ENCODE measurements around the gene FOXB2.
A peak's percentile ranks its signal among the peaks of the same experiment; 100 is the strongest.

The FOXB2 gene

GRCh38 chr9:77020413-77021290, 1.2 kb downstream of the FOXB2 start:
- Histone ChIP-seq H3K4me3 (ENCODE audit: low read length in 2 of 2) (no peak overlapping the region), H3K4me2 (ENCODE audit: insufficient read depth, low read length, poor library complexity, severe bottlenecking) (peak overlapping the region; percentile 51), H3K79me1 (ENCODE audit: low read depth, low read length) (peaks cover 1% of the 10 kb centered on the region), H2BK12ac (ENCODE audit: low read length) (peak overlapping the region; percentile 80), H2AK5ac (ENCODE audit: low read depth, low read length) (peak overlapping the region; percentile 40), H3K4ac (ENCODE audit: low read length) (no peak overlapping the region), H2BK5ac (ENCODE audit: low read length) (no peak overlapping the region), H4K91ac (ENCODE audit: low read depth, low read length, poor library complexity) (no peak overlapping the region), H3K18ac (ENCODE audit: low read length) (peak overlapping the region; percentile 90), H3K27ac (replicated peaks; ENCODE audit: low read length) (no peak overlapping the region), H2BK15ac (ENCODE audit: low read length) (peak overlapping the region; percentile 11), H3K4me1 (ENCODE audit: control insufficient read depth in 2 of 2, insufficient read depth in 1 of 2, low read depth in 1 of 2, low read length in 2 of 2) (peaks cover 4 to 9% of the 10 kb centered on the region in 2 donors), H3K9ac (ENCODE audit: low read depth, low read length, poor library complexity) (peak overlapping the region; percentile 34), H3K27me3 (ENCODE audit: control insufficient read depth in 3 of 3, insufficient read depth in 3 of 3, low read depth in 1 of 3, low read length in 3 of 3) (peaks cover 57 to 99% (median 91%) of the 10 kb centered on the region in 3 experiments), H3K36me3 (replicated peaks in 1 of 2; ENCODE audit: control insufficient read depth in 2 of 2, insufficient read depth in 2 of 2, low read length in 2 of 2) (no peaks in the 10 kb centered on the region), H4K8ac (ENCODE audit: low read depth, low read length) (no peak overlapping the region), H3K14ac (ENCODE audit: low read length) (no peak overlapping the region), H2BK120ac (ENCODE audit: low read depth, low read length) (no peak overlapping the region), H3K23ac (ENCODE audit: low read depth, low read length, poor library complexity) (no peak overlapping the region), H2AFZ (ENCODE audit: low read length) (peak overlapping the region; percentile 88), H3K9me3 (replicated peaks in 1 of 2; ENCODE audit: control insufficient read depth in 2 of 2, insufficient read depth in 1 of 2, low read depth in 1 of 2, low read length in 2 of 2) (no peaks in the 10 kb centered on the region)
- peak; percentile 33 for DNase-seq (ENCODE audit: low spot score)
- no CpG with 5 or more reads among the region's 75 CpGs for WGBS, 2 donors (ENCODE audit: extremely low coverage in 2 of 2, insufficient read length in 2 of 2, insufficient replicate concordance in 1 of 2)

GRCh38 chr9:77021291-77021894, 1.9 kb downstream of the FOXB2 start:
- no peak overlapping the region for H3K9ac ChIP-seq (ENCODE audit: low read depth, low read length, poor library complexity)
- peak; percentile 40 for DNase-seq (ENCODE audit: low spot score)

GRCh38 chr9:77021922-77022782, 2.7 kb downstream of the FOXB2 start:
- Histone ChIP-seq H4K91ac (ENCODE audit: low read depth, low read length, poor library complexity) (no peak overlapping the region), H3K4ac (ENCODE audit: low read length) (no peak overlapping the region), H2AFZ (ENCODE audit: low read length) (no peak overlapping the region), H3K79me1 (ENCODE audit: low read depth, low read length) (no peaks in the 10 kb centered on the region), H2BK120ac (ENCODE audit: low read depth, low read length) (no peak overlapping the region), H3K9me3 (replicated peaks in 1 of 2; ENCODE audit: control insufficient read depth in 2 of 2, insufficient read depth in 1 of 2, low read depth in 1 of 2, low read length in 2 of 2) (no peaks in the 10 kb centered on the region), H3K4me2 (ENCODE audit: insufficient read depth, low read length, poor library complexity, severe bottlenecking) (no peak overlapping the region), H3K36me3 (replicated peaks in 1 of 2; ENCODE audit: control insufficient read depth in 2 of 2, insufficient read depth in 2 of 2, low read length in 2 of 2) (no peaks in the 10 kb centered on the region), H2BK12ac (ENCODE audit: low read length) (no peak overlapping the region), H3K9ac (ENCODE audit: low read depth, low read length, poor library complexity) (no peak overlapping the region), H3K23ac (ENCODE audit: low read depth, low read length, poor library complexity) (no peak overlapping the region), H2BK15ac (ENCODE audit: low read length) (no peak overlapping the region), H3K4me3 (ENCODE audit: low read length in 2 of 2) (no peak overlapping the region), H3K27me3 (ENCODE audit: control insufficient read depth in 3 of 3, insufficient read depth in 3 of 3, low read depth in 1 of 3, low read length in 3 of 3) (peaks cover 49 to 90% (median 76%) of the 10 kb centered on the region in 3 experiments), H3K14ac (ENCODE audit: low read length) (no peak overlapping the region), H4K8ac (ENCODE audit: low read depth, low read length) (no peak overlapping the region), H3K4me1 (ENCODE audit: control insufficient read depth in 2 of 2, insufficient read depth in 1 of 2, low read depth in 1 of 2, low read length in 2 of 2) (peaks cover 4 to 9% of the 10 kb centered on the region in 2 donors), H2AK5ac (ENCODE audit: low read depth, low read length) (no peak overlapping the region), H3K18ac (ENCODE audit: low read length) (no peak overlapping the region), H2BK5ac (ENCODE audit: low read length) (no peak overlapping the region), H3K27ac (replicated peaks; ENCODE audit: low read length) (no peak overlapping the region)
- peak; percentile 11 for DNase-seq (ENCODE audit: low spot score)
- WGBS, 2 donors (ENCODE audit: extremely low coverage in 2 of 2, insufficient read length in 2 of 2, insufficient replicate concordance in 1 of 2) = no CpG with 5 or more reads among the region's 37 CpGs

More at GRCh38 chr9:77021291-77021894, 1.9 kb downstream of the FOXB2 start:
- Histone ChIP-seq H2BK12ac (ENCODE audit: low read length) (no peak overlapping the region), H3K4ac (ENCODE audit: low read length) (no peak overlapping the region), H2BK15ac (ENCODE audit: low read length) (no peak overlapping the region), H3K27ac (replicated peaks; ENCODE audit: low read length) (no peak overlapping the region), H3K18ac (ENCODE audit: low read length) (no peak overlapping the region), H3K79me1 (ENCODE audit: low read depth, low read length) (no peaks in the 10 kb centered on the region), H2BK120ac (ENCODE audit: low read depth, low read length) (no peak overlapping the region), H4K91ac (ENCODE audit: low read depth, low read length, poor library complexity) (no peak overlapping the region), H2AFZ (ENCODE audit: low read length) (no peak overlapping the region), H2BK5ac (ENCODE audit: low read length) (no peak overlapping the region), H3K9me3 (replicated peaks in 1 of 2; ENCODE audit: control insufficient read depth in 2 of 2, insufficient read depth in 1 of 2, low read depth in 1 of 2, low read length in 2 of 2) (no peaks in the 10 kb centered on the region), H3K27me3 (ENCODE audit: control insufficient read depth in 3 of 3, insufficient read depth in 3 of 3, low read depth in 1 of 3, low read length in 3 of 3) (peaks cover 54 to 97% (median 84%) of the 10 kb centered on the region in 3 experiments), H3K4me1 (ENCODE audit: control insufficient read depth in 2 of 2, insufficient read depth in 1 of 2, low read depth in 1 of 2, low read length in 2 of 2) (peaks cover 4 to 9% of the 10 kb centered on the region in 2 donors), H4K8ac (ENCODE audit: low read depth, low read length) (no peak overlapping the region), H3K4me2 (ENCODE audit: insufficient read depth, low read length, poor library complexity, severe bottlenecking) (no peak overlapping the region), H3K14ac (ENCODE audit: low read length) (no peak overlapping the region), H3K4me3 (ENCODE audit: low read length in 2 of 2) (no peak overlapping the region), H2AK5ac (ENCODE audit: low read depth, low read length) (no peak overlapping the region), H3K23ac (ENCODE audit: low read depth, low read length, poor library complexity) (no peak overlapping the region), H3K36me3 (replicated peaks in 1 of 2; ENCODE audit: control insufficient read depth in 2 of 2, insufficient read depth in 2 of 2, low read length in 2 of 2) (no peaks in the 10 kb centered on the region)
- WGBS, 2 donors (ENCODE audit: extremely low coverage in 2 of 2, insufficient read length in 2 of 2, insufficient replicate concordance in 1 of 2) = no CpG with 5 or more reads among the region's 22 CpGs

Data from neuronal stem cell (in vitro differentiated cells).